ENCODE data around the gene RALGPS1.

Gene RALGPS1

GRCh38 chr9:126904586-126904985 lies 10.0 kb upstream of the RALGPS1 start:
- no peak for DNase-seq (ENCODE audit: low spot score)

DNA sequence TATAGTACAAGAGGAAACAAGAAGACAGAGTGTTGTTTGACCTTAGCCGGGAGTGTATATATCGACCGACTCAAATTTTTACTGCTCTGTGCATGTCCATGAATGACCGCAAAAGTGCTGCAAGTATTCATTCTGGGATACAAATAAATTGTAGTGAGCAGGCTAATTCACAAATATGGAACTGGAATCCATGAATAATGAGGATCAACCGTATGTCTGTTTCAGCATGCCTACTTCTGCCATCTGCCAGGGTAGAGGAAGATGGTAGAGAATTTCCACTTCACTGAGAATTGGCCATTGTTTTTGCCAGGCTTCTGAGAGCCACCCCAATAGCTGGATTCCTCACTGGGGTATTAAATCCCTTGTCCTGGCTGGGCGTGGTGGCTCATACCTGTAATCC lies 8.5 kb upstream of the RALGPS1 start:
- no peak for DNase-seq (ENCODE audit: low spot score)

- DNase-seq (ENCODE audit: low spot score): no peak
Observed at GRCh38 chr9:126907058-126907457, 7.5 kb upstream of the RALGPS1 start.

DNA sequence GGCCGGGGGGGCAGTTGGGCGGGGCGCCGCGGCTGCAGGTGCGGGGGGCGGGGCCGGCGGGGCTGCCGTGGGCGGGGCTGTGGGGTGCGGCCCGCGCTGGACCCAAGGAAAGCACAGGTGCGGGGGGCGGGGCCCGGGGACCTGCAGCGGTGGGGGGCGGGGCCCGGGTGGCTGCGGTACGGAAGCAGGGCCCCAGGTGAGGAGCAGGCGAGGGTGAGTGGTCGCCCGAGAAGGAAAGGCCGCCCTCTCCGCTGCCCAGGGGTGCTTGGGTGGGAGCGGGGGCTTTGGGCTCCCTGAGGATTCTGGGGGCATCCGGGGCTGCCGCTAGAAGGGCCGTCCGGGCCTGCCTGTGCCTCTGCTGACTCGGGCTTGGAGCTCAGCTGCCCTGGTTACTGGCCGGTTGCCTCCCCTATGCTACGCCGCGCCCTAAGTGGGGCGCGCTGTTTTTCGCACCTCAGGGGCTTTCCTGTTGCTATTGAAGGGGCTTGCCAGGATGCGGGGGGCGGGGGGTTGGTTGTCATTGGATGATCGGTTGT lies 767 bp downstream of the RALGPS1 start:
- no peak for DNase-seq (ENCODE audit: low spot score)

- no peak for DNase-seq (ENCODE audit: low spot score)
Observed at GRCh38 chr9:126915846-126916543, 1.4 kb downstream of the RALGPS1 start.

- no peak for DNase-seq (ENCODE audit: low spot score)
Observed at GRCh38 chr9:126916909-126917308, 2.3 kb downstream of the RALGPS1 start.

DNA sequence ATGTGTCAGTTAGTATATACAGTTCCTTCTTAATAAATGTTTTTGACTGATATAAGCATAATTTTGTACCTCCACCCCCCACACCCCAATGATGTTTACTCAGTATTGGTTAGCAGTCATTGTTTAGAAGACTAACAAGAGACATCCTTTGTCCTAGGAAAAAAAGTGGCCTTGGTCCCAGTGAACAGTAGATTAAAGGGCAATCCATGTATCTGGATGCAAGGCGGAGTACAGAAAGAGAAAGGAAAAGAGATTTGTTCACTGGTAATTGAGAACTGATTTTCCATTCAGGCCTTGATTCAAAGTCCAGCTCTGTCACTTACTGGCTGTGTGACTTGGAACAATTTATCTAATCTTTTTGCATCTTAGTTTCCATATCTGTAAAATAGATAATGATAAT lies 4.6 kb downstream of the RALGPS1 start:
- DNase-seq (ENCODE audit: low spot score): no peak

GRCh38 chr9:126925876-126926275 lies 11.3 kb downstream of the RALGPS1 start:
- DNase-seq (ENCODE audit: low spot score): no peak

DNA sequence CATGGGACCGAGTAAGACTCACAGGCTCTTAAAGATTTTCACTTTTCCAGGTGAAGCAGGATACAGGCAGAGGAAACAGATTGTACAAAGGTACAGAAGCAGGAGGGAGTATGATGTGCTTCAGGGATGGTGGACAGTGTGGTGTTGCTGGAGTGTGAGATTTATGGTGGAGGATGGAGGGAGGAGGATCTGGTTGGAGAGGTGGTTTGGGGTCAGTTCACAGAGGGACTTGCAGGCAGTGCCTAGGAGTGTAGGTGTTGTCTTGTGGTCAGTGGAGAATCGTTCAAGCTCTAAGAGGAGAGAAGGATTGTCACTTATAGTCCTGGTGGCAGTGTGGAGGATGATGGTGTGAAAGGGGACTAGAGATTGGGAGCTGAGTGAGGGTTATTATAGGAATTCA lies 11.8 kb downstream of the RALGPS1 start:
- no peak for DNase-seq (ENCODE audit: low spot score)

GRCh38 chr9:126927419-126927818 lies 12.8 kb downstream of the RALGPS1 start:
- no peak for DNase-seq (ENCODE audit: low spot score)

GRCh38 chr9:126932871-126933321 lies 18.3 kb downstream of the RALGPS1 start:
- DNase-seq (ENCODE audit: low spot score): no peak

DNA sequence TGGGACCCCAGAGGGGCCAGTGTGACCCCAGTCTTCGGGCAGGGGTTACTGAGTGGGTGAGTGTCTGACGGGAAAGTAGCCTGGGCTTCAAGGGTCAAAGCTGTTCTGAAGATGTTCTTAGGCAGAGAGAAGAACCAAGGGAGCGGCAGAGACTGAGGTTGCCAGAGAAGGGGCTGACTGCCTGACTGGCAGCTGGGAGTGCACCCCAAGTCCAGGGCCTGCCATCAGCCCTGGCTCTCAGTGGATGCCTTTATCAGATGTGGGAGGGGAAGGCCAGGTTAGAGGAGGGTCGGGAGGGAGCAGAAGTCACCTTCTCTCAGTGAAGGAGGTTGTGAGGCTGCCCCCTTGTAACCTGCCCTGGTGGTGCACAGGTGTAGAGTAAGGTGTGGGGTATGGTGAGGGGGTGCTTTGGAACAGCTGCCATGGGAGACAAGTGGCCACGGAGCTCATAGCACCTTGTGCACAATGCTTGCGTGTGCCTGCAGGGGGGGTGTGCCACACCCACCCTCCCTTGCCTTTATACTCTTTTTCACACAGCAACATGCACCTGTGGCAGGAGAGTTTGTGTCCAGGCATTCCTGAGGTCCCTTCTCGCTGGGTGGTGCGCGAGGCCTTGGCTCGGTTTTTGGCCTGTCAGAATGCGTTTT lies 18.9 kb downstream of the RALGPS1 start:
- DNase-seq (ENCODE audit: low spot score): no peak

DNA sequence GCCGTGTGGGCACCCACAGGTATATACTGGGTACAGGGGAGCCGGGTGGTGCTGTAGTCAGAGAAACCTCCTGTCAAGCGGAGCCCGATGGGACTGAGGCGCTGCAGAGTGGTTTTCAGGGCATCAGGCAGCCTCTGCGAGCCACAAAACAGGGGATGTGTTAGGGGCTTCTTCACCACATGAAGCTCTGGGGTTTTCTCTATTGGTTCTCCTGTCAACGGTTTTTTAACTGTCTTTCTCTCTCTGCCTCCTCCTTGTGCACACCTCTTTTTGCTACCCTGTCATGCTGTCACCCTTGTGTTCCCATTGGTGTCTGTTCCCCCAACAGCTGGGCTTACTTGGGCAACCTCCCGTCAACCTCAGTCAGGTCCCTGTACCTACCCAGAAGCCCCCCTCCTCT lies 19.9 kb downstream of the RALGPS1 start:
- no peak for DNase-seq (ENCODE audit: low spot score)

DNA sequence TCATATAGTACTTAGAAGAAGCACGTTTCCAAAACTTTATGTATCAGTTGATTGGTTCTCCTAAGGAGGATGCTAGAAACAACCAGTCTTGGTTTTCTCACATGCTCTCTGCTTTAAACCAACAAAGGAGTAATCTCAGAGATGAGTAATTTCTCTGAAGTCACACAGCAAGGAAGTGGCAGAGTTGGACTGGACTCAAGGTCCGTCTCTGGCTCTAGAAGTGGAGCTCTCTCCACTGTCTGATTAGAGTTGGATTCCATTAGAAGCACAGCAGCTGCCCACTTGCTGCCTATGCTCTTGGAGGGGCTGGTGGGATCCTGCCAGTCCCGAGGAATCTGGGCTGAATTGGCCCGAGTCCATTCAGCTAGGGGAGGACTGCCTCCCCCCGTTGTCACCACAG lies 21.0 kb downstream of the RALGPS1 start:
- peak; percentile 39 for DNase-seq (ENCODE audit: low spot score)

DNA sequence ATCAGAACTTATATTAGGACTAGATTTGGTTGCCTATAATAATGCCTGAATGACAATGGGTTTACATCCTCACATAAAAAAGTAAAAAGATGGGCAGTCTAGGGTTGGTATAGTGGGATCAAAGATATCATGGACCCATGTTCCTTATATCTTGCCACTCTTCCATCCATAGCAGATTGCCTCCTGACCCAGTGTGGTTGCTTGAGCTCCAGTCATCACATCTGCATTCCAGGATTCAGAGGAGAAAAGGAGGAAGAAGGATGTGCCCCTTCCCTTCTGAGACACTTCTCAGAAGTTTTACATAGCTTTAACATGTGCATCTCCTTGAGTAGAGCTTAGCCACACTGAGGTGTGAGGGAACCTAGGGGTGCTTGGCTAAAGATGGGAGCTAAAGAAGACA lies 22.9 kb downstream of the RALGPS1 start:
- no peak for DNase-seq (ENCODE audit: low spot score)

DNA sequence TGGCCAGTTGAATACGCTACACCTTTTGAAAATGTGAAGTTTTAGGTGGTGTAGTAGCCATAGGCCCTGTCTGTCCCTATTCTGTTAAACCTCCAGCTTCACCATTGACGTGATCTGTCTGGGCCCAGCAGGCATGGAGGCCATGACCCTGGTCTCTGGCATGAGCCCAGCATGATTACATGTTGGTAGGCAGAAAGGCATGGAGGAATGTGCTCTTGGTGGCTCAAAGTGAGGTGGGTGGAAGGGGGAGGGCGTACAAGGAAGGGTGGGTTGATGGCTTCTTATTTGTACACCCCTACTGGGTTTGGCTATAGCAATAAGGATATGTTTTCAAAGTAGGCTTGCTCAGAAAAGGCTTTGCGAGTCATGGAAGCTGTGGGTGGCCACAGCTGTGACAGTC lies 23.7 kb downstream of the RALGPS1 start:
- no peak for DNase-seq (ENCODE audit: low spot score)

DNA sequence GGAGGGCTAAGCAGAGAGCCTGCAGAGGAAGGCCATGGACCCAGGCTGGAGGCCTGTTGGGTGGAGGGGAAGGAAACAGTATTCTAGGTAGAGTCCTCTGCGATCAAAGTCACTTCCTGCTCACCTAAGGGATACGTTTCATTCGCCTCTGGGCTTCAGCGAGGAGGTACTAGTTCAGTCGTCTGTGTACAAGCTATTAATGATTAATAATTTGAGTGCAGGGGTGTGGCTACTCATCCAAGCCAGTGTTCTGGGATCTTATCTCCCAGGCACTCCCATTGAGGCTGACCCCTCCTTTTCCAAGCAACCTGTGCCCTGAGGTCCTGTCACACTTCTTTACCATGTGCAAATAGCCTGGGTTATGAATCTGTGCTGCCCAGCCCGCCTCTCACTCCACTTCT lies 25.2 kb downstream of the RALGPS1 start:
- DNase-seq (ENCODE audit: low spot score): no peak

GRCh38 chr9:126942399-126942798 lies 27.8 kb downstream of the RALGPS1 start:
- no peak for DNase-seq (ENCODE audit: low spot score)

GRCh38 chr9:126945682-126946081 lies 31.1 kb downstream of the RALGPS1 start:
- DNase-seq (ENCODE audit: low spot score): no peak

- DNase-seq (ENCODE audit: low spot score): no peak
Observed at GRCh38 chr9:126947529-126947928, 32.9 kb downstream of the RALGPS1 start.

- DNase-seq (ENCODE audit: low spot score): no peak
Observed at GRCh38 chr9:126952205-126952977, 37.8 kb downstream of the RALGPS1 start.

- DNase-seq (ENCODE audit: low spot score): peak; percentile 47
Observed at GRCh38 chr9:126953041-126953809, 38.6 kb downstream of the RALGPS1 start.
